HG02852 (cell line): Measurements from ENCODE around the gene REXO5.

Experiments used
- ATAC-seq: cut with Tn5 transposase; IDR thresholded peaks from one replicate; pipeline ENCODE4 v1.9.1; 2021; ENCODE audit warnings: mild to moderate bottlenecking, moderate library complexity; ENCODE audit not compliant: unreplicated experiment

REXO5 gene

GRCh38 chr16:20871258-20871657 lies 64.9 kb downstream of the REXO5 start:
- no peak for ATAC-seq

DNA sequence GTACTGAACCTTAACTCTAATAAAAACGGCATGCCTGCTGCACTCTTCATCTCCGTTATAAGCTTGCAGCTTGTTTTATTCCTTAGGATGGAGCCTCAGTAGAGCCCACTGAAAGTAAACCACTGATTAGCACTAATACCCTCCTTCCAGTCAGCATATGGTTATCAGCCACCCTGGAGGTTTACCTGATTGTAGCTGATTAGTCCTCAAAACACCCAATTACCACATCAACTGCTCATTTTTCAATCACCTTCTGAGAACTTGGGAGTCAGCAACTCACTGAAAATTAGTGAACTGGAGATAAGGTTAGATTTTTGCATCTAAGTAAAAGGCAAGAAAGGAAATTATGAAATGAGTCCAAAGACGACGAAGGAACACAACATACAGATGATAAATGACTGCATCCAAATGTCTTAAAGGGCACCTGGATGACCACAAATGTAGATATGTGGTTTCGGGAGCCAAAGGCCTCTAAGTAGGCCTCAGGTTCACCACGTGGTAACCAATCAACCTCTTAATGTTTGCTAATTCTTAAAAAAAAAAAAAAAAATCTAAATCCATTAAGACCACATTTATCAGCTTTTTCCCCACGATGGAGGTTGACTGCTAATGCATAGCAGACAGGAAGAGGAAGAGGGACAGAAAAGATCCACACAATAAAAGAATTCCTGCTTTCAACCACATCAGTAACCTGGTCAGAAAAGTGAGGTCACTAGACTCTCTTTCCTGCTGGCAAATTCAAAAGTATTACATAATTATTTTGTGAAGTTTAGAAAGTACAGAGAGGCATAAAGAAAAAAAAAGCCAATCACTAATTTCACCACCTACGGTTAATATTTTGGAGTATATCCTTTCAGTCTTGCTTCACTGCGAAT lies 65.9 kb downstream of the REXO5 start:
- no peak for ATAC-seq

- ATAC-seq = no peak
Observed at GRCh38 chr16:20873331-20873730, 67.0 kb downstream of the REXO5 start.

GRCh38 chr16:20874088-20874581 lies 67.8 kb downstream of the REXO5 start:
- no peak for ATAC-seq

GRCh38 chr16:20875355-20875650 lies 69.0 kb downstream of the REXO5 start:
- peak; percentile 39 for ATAC-seq

- ATAC-seq = no peak
Observed at GRCh38 chr16:20878682-20879147, 72.4 kb downstream of the REXO5 start.

- ATAC-seq = peak; percentile 32
Observed at GRCh38 chr16:20879175-20880040, 73.1 kb downstream of the REXO5 start.

- ATAC-seq = no peak
Observed at GRCh38 chr16:20880867-20881502, 74.7 kb downstream of the REXO5 start.

DNA sequence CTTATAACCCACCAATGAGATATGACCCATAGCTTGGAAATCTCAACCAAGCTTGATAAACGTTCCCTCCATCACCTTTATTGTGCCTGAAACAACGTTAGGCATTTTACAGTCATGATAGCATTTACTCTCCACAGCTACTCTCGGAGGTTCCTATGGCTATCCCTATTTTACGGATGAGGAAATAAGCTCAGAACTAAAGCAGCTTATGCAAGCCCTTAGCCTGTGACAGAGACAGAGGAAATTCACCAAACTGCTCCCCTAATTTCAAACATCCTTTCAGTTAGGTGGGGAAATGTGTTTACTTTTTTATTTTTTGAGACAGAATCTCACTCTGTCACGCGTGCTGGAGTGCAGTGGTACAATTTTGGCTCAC lies 75.2 kb downstream of the REXO5 start:
- ATAC-seq = no peak

GRCh38 chr16:20883554-20884239 lies 77.4 kb downstream of the REXO5 start:
- ATAC-seq = no peak

DNA sequence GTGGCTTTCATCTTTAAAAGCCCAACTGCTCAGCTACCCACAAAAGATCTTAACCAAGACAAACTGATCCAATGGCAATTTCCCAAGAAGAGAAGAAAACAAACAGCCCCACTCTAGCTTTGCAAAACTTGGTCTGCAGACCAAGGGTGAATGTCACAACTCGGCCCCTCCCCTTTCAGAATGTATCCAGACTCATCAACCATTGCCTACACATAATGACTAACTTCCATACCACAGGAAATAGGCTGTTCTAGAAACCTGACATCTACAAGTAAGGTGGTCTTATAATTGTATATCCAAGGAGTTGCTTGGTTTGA lies 77.9 kb downstream of the REXO5 start:
- no peak for ATAC-seq

DNA sequence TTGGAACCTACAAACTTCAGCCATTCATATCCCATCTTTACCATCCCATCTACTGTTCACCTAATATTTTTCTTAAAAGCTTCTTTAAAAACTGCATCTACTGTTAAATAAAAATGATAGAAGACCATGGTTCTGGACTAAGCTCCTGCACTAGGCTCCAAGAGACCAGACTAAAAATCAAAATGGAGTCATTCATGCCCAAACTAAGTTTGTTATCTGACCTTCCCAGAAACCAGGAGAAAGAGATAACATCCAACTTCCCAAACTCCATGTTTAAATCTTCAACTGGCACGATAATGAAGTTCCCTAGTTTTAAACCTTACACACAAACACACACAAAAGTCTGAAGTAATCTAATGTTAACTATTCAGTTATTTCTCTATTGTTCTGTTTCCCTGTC lies 80.0 kb downstream of the REXO5 start:
- no peak for ATAC-seq

- no peak for ATAC-seq
Observed at GRCh38 chr16:20887207-20887606, 80.9 kb downstream of the REXO5 start.

- ATAC-seq = no peak
Observed at GRCh38 chr16:20889625-20890275, 83.4 kb downstream of the REXO5 start.

DNA sequence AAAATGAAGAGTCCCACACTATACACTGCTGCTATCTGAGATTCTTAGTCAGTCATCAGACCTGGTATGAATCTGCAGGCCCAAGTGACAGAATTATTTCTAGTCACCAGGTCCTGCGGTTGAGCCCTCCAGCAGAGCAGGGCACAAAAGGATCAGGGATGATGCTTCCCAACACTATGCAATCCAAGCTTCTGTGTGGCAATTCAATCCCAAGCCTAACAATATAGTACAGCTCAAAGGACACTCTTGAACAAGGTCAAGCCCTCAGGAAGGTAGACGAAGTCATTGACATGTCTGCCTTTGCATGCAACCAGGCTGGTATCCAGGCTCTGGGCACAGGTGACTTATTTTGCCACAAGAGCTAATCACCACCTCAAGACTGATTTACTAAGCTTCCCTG lies 88.1 kb downstream of the REXO5 start:
- no peak for ATAC-seq

DNA sequence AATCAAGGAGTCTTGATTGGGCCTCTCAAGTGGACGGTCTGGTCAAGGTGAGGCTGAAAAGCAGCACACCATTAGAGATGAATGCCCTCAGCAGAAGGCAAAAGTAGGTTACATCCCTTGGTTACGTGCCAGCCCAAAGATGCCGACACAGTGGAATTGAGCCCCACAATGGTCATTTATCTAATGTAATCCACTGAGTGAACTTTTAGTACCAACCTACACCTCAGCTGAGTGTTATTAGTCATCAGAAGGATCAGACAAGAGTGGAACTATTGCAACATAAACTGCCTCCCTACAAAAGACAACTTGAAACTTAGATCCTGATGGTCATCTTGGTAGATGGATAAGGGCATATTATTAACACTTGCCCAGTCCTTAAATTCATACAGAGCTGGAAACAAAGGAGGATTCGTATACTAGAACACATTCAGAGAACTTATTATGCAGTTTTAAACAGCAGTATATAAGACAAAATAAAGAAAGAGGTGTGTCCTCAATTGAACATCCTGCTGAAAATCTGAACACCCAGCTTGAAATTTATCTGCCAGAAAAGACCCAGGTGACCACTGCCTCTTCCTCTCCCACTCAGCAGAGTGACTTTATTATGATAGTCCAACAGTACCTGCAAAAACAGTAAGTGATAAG lies 91.0 kb downstream of the REXO5 start:
- no peak for ATAC-seq

DNA sequence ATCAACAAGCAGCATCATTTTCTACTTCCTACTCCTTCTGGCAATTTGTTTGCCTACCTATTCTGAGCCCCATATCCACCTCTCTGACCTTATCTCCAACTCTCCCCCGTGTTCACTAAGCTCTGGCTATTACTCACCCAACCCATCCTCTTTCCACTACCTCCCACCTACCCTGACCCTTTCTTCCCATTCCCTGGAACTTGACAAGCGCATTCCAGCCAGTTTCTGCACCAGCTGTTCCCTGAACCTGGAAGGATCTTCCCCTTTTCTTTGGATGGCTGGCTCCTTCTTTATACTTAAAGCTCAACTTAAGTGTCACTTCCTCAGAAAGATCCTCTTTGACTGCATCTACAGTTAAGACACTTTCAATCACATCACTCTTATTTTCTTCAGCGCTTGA lies 91.6 kb downstream of the REXO5 start:
- no peak for ATAC-seq

DNA sequence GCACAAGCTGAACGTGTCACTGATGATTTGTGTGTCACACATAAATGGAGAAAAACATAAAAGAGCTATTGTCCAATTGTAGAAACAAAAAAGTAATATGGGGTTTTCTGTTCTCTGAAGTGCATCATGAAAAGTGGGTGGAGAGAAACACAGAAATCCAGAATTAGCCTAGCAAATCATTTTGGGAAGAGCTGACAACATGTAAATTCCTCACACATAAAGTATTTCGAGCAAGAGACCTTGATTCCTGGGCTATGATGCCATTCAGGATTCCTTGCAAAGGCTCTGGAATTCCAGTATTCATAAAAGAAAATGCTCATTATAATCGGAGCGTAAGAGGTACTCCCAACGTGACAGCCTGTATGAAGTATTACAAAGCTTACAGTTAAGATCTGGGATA lies 92.7 kb downstream of the REXO5 start:
- no peak for ATAC-seq
